GM12891 (cell line): ENCODE results near the gene DNAI7.

Experiments used
- PAX5 ChIP-seq: IDR thresholded peaks from 2 replicates; pipeline ENCODE4 v1.6.1; 2011; ENCODE audit warnings: low read length, moderate library complexity, mild to moderate bottlenecking; ENCODE audit not compliant: insufficient read depth, severe bottlenecking
- POLR2A ChIP-seq: IDR thresholded peaks from 2 replicates; pipeline ENCODE4 v1.6.1; 2011; ENCODE audit warnings: low read depth, low read length, control low read depth
- POLR2AphosphoS5 ChIP-seq: IDR thresholded peaks from 2 replicates; pipeline ENCODE4 v1.6.1; 2011; ENCODE audit warnings: low read depth, low read length, control low read depth
- POU2F2 ChIP-seq: IDR thresholded peaks from 2 replicates; pipeline ENCODE4 v1.6.1; 2011; ENCODE audit warnings: low read depth, mild to moderate bottlenecking, control low read depth, low read length, moderate library complexity
- SPI1 ChIP-seq: IDR thresholded peaks from 2 replicates; pipeline ENCODE4 v1.6.1; 2011; ENCODE audit warnings: low read depth, low read length, control low read depth
- TAF1 ChIP-seq: IDR thresholded peaks from 2 replicates; pipeline ENCODE4 v1.6.1; 2011; ENCODE audit warnings: low read depth, low read length, control low read depth

DNA sequence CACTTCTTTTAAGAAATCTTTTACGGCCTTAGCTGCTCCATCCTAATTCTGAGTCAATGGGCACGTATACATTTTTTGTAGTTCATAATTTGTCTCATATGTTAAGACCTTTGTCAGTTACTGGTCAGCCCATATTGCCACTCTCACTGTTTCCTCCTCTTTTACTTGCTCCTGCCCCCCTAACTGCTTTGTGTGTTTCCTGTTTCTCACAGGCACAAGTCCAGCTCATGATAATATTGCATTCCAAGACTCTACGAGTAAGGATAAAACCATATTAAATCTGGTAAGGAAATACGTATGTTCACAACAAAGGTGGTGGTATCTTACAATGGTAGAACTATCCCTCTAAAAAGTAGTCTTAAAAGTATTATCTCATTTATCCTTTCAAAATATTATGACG lies 111.7 kb downstream of the DNAI7 start:
- TF ChIP-seq POLR2AphosphoS5 (no peak), POLR2A (no peak), TAF1 (no peak), POU2F2 (no peak), SPI1 (no peak), PAX5 (no peak)
